Activated CD4-positive, alpha-beta T cell treated with anti-CD3 and anti-CD28 coated beads, Interleukin-2, amount 10 ng/mL, durations not matched to agents 7 days and 5 days (primary cell): ENCODE data around the gene TH. TPM values are rescaled to one million over a fixed set of nuclear protein-coding genes. Genes with fewer than 3 reads are reported as not detected.
"Not testable (repeated sequence)": the region's sequence is repeated elsewhere in the genome, so short reads cannot be mapped to it uniquely, and the experiment has no call there.

Experiments used
- CTCF ChIA-PET: fragments of 350-600 bp; sonication (Branson Sonifier 250); formaldehyde crosslinking; loops from one replicate; lab custom pipeline; 2021; ENCODE audit warnings: antibody characterized with exemption; lab: Charles Lee
- POLR2A ChIA-PET: fragments of 350-600 bp; sonication (Branson Sonifier 250); formaldehyde crosslinking; loops from one replicate; lab custom pipeline; 2021; ENCODE audit warnings: antibody characterized with exemption; lab: Charles Lee
- DNase-seq: peaks from one replicate; pipeline ENCODE4 v3.0.0-alpha.2; 2020
- H3K27ac Mint-ChIP-seq: one replicate; pipeline ENCODE4 v1.8.0; 2021; ENCODE audit warnings: mild to moderate bottlenecking, moderate library complexity, mixed read lengths
- H3K27me3 Mint-ChIP-seq: one replicate; pipeline ENCODE4 v1.8.0; 2021; ENCODE audit warnings: mixed read lengths
- H3K36me3 Mint-ChIP-seq: one replicate; pipeline ENCODE4 v1.8.0; 2021; ENCODE audit warnings: low read depth, mixed read lengths
- H3K4me1 Mint-ChIP-seq: one replicate; pipeline ENCODE4 v1.8.0; 2021; ENCODE audit warnings: mixed read lengths
- H3K4me3 Mint-ChIP-seq: one replicate; pipeline ENCODE4 v1.8.0; 2021; ENCODE audit warnings: mild to moderate bottlenecking, moderate library complexity, mixed read lengths
- H3K9me3 Mint-ChIP-seq: one replicate; pipeline ENCODE4 v1.8.0; 2021; ENCODE audit warnings: mixed read lengths
- total RNA-seq, 2 experiments: library from RNA; stranded (reverse); gene quantifications; one replicate each; pipeline ENCODE4 v1.2.3, GENCODE V29; 2021

Gene TH
- total RNA-seq, 2 experiments from 2014 or later = not detected

DNA sequence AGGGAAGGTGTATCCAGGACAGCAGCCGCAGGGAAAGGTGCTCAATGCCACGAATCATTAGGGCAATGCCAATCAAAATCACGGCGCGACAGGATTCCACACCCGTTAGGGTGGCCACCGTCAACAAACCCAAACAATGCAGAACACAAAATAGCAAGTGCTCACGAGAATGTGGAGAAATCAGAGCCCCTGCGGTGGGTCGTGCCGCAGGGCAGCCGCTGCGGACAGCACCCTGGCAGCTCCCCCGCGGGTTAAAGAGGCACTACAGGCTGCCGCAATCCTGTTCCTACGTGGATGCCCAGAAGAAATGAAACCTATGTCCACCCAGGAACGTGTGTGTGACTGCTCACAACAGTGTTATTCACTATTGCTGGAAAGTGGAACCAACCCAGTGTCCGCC is 17.1 kb upstream of the TH start:
- H3K4me3 Mint-ChIP-seq = no peak overlapping the region
- H3K27me3 Mint-ChIP-seq = peaks cover 2% of the 10 kb centered on the region
- POLR2A ChIA-PET = no interaction called here
- no peaks in the 10 kb centered on the region for H3K36me3 Mint-ChIP-seq
- no peak for DNase-seq
- H3K9me3 Mint-ChIP-seq = no peaks in the 10 kb centered on the region
- no peak overlapping the region for H3K27ac Mint-ChIP-seq
- peaks cover 3% of the 10 kb centered on the region for H3K4me1 Mint-ChIP-seq
- CTCF ChIA-PET = no interaction called here

DNA sequence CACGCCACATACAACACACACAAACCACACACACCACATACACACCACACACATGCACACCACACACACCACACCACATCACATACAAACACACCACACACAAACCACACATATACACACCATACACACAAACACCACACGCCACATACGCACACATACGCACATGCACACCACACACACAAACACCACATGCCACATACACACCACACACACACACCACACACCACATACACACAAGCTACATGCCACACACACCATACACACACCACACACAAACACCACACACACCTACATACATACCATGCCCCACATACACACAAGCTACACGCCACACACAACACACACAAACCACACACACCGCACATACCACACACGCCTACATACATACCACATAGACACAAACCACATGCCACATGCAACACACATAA is 15.7 kb upstream of the TH start:
- Mint-ChIP-seq H3K27ac (no peak overlapping the region), H3K27me3 (peaks cover 2% of the 10 kb centered on the region), H3K4me3 (no peak overlapping the region), H3K36me3 (no peaks in the 10 kb centered on the region), H3K4me1 (peaks cover 3% of the 10 kb centered on the region), H3K9me3 (no peaks in the 10 kb centered on the region)
- no peak for DNase-seq
- CTCF ChIA-PET = interaction anchor here (1.5 kb wide), 1 partner anchor 25 kb away, joined by 5 read pairs; no protein-coding TSS in a partner anchor
- POLR2A ChIA-PET = no interaction called here

DNA sequence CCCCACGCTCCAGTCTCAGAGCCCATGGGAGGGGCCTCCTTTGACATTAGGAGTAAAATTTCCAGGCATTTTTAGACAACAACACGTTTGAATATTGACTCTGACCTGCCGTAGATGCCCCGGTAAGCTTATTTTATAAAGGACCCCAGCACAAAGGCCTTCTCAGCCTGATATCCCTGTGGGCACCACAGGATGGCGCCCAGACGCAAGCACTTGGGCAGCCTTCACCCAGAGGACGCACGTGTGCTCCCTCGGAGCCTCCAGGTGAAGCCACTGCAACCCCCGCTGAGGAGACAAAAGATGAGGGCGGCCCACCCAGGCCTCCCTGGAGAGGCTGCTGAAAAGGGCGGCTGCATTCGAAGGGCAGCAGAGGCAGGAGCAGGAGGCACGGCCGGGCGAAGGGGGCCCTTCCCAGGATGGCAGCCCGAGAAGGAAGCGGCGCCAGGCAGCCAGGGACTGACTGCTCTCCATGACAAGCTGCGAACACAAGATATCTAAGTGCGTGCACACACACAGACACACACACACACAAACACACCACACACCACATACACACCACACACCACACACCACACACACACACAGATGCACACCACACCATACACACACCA is 15.2 kb upstream of the TH start:
- Mint-ChIP-seq H3K27me3 (peaks cover 2% of the 10 kb centered on the region), H3K4me1 (peaks cover 3% of the 10 kb centered on the region), H3K9me3 (no peaks in the 10 kb centered on the region), H3K27ac (no peak overlapping the region), H3K4me3 (no peak overlapping the region), H3K36me3 (no peaks in the 10 kb centered on the region)
- ChIA-PET POLR2A (no interaction called here), CTCF (interaction anchor here (0.6 to 1.5 kb wide), 7 partner anchors 11 to 911 kb away, joined by 3 to 12 read pairs (median 4); partner anchors contain the start of genes C11orf21 and TSPAN32)
- DNase-seq = peak; percentile 47

DNA sequence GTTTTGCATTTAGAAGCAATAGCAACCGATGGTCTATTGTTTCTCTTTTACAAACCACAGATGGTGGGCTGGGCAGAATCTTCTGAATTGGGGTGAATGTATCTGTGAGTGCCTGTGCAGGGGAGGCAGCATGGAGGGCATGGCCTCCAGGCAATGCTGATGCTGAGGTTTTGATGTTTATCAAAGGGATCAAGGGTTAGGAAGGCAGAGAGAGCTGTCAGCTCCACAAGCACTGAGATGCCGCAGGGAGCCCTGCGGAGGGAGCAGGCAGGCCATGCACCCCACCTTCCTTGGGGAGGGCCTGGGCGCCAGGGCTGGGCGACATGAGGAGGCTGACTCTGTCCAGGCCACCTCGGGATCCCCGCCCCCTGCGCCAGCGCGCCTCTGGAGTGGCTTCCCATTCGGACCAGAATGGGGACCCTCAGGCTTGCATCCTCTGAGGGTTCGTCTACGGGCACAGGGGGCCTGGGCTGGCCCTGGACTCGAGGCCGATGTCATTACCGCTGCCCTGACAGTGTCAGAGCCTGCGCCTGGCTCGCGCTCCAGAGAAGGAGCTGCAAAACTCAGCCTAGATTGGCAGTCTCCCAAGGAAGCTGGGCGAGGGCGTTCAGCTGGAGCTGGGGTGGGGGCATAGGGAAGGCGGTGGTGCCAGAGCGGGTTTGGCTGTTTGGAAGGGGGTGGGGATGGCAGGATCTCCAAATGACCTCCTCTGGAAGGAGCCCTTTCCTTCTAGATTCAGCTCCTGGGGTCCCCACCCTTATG is 13.9 kb upstream of the TH start:
- H3K36me3 Mint-ChIP-seq = no peaks in the 10 kb centered on the region
- H3K4me3 Mint-ChIP-seq = no peak overlapping the region
- H3K27ac Mint-ChIP-seq = no peak overlapping the region
- no peaks in the 10 kb centered on the region for H3K27me3 Mint-ChIP-seq
- no peaks in the 10 kb centered on the region for H3K9me3 Mint-ChIP-seq
- H3K4me1 Mint-ChIP-seq = no peaks in the 10 kb centered on the region
- no peak for DNase-seq
- ChIA-PET POLR2A (no interaction called here), CTCF (interaction anchor here (0.9 to 1.5 kb wide), 7 partner anchors 12 to 236 kb away, joined by 3 to 12 read pairs (median 3); partner anchors contain the start of genes C11orf21 and TSPAN32)

DNA sequence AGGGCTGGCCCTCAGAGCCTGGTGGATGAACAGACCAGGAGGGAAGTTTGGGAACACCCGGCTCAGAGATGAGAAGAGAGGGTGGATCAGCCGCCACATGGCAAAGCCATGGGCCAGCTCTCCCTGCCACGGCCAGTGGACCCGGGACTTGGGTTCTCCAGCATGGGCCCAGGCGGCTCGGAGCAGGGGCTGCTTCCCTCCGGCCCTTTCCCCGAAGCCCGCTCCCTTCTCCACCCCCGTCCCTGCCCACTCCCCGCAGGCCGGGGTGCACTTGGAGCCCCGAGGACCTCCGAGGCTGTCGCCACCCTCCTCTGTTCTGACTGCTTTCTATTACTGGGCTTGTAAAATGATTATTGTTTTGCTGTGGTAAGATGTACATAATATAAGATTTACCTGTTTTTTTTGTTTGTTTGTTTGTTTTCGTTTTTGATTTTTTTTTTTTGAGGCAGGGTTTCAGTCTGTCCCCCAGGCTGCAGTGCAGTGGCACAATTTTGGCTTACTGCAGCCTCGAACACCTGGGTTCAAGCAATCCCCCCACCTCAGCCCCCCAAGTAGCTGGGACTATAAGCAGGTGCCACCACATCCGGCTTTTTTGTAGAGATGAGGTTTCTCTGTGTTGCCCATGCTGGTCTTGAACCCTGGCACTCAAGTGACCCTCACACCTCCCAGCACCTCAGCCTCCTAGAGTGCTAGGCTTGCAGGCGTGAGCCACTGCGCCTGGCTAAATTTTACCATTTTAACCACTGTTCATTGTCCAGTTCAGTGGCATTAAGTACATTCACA is 11.3 kb upstream of the TH start:
- ChIA-PET CTCF (interaction anchor here (1.5 kb wide), 1 partner anchor 15 kb away, joined by 5 read pairs; no protein-coding TSS in a partner anchor), POLR2A (no interaction called here)
- Mint-ChIP-seq H3K9me3 (no peaks in the 10 kb centered on the region), H3K36me3 (no peaks in the 10 kb centered on the region), H3K4me3 (no peak overlapping the region), H3K27ac (no peak overlapping the region), H3K4me1 (no peaks in the 10 kb centered on the region), H3K27me3 (no peaks in the 10 kb centered on the region)
- no peak for DNase-seq

DNA sequence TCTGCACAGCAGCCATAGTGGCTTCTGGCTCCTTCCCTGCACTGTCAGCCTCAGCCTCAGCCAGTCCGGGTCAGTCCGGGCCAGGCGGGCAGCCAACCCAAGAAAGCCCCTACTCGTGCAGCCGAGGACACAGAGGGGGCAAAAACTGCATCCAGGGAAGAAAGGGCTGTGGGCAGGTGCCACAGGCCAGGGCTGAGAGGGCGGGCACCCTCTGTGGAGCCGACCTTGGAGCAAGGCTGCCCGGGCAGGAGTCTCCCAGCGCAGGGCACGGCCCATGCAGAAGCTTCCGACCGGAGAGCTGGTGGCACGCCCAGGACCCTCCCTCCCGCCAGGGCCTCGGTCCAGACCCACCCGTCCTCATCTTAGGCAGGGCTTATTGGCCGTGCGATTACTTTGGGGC is 10.5 kb upstream of the TH start:
- ChIA-PET CTCF (no interaction called here), POLR2A (no interaction called here)
- Mint-ChIP-seq H3K4me3 (no peak overlapping the region), H3K36me3 (no peaks in the 10 kb centered on the region), H3K4me1 (no peaks in the 10 kb centered on the region), H3K9me3 (no peaks in the 10 kb centered on the region), H3K27ac (no peak overlapping the region), H3K27me3 (no peaks in the 10 kb centered on the region)
- DNase-seq = no peak

DNA sequence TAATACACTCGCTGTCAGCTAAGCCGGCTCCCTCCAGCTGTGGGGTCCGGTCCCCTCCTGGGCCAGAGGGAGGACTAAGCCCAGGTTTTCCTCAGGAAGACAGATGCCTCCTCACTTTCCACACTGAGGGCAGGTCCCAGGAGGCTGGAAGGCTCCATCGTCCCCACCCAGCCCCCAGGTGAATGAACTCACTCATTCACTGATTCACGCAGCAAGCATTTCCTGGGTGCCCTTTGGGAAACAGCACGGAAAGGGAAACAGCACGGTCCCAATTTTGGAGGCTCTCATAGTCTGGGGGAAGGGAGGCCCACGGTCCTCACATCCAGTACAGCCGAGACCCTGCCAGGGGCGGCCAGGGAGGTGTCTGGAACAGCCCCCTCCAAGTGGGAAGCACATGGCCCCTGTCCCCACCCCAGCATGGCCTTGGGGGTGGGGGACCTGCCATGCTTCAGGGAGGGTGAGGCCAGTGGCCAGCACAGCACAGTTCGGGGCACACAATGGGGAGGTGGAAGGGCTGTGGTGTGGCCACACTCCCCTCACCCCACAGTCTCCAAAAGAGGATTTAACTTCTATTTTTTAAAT is 9.3 kb upstream of the TH start:
- no peaks in the 10 kb centered on the region for H3K4me1 Mint-ChIP-seq
- no peaks in the 10 kb centered on the region for H3K27me3 Mint-ChIP-seq
- no peak overlapping the region for H3K27ac Mint-ChIP-seq
- no peak for DNase-seq
- no peak overlapping the region for H3K4me3 Mint-ChIP-seq
- H3K9me3 Mint-ChIP-seq = peaks cover 2% of the 10 kb centered on the region
- H3K36me3 Mint-ChIP-seq = no peaks in the 10 kb centered on the region
- ChIA-PET CTCF (no interaction called here), POLR2A (no interaction called here)

DNA sequence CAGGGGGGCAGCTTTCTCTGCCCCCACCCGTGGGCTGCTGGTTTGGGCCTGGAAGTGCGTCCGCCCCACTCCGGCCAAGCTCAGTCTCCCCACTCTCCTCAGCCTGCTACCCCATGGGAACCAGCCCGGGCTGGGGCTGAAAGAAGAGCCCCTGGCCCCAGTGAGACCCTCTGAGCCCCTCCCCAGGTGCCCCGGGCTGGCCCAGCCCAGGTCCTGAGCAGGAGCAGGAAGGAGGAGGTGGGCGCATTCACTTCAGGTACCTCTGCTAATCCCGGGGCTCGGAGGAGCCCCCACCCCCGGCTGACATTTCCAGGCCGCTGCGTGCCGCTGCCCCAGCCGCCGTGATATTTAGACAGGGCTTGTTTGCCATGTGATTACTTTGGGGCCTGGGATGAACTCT is 8.7 kb upstream of the TH start:
- Mint-ChIP-seq H3K36me3 (no peaks in the 10 kb centered on the region), H3K27me3 (no peaks in the 10 kb centered on the region), H3K4me3 (no peak overlapping the region), H3K9me3 (peaks cover 2% of the 10 kb centered on the region), H3K27ac (no peak overlapping the region), H3K4me1 (no peaks in the 10 kb centered on the region)
- ChIA-PET CTCF (no interaction called here), POLR2A (no interaction called here)
- DNase-seq = no peak

DNA sequence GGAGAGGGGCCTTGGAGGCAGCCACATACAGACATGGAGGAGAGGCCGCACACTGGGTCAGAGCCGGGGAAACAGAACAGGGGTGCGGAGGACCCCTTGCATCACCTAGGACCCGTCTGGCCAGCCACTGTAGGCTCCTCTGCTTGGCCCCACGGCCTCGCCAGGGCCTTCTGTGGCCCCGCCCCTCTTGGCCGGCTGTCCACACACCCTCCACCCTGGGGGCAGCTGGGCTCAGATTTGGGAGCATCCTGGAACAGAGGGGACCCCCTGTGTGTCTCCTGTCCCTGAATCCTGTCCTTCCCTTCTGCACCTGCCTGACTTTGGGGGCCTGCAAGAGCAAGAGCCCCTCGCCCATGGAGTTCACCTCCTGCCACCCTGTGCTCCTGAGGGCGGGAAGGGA is 7.9 kb upstream of the TH start:
- ChIA-PET CTCF (no interaction called here), POLR2A (no interaction called here)
- H3K4me3 Mint-ChIP-seq = no peak overlapping the region
- H3K27ac Mint-ChIP-seq = no peak overlapping the region
- H3K36me3 Mint-ChIP-seq = no peaks in the 10 kb centered on the region
- peaks cover 2% of the 10 kb centered on the region for H3K9me3 Mint-ChIP-seq
- H3K27me3 Mint-ChIP-seq = no peaks in the 10 kb centered on the region
- DNase-seq = no peak
- no peaks in the 10 kb centered on the region for H3K4me1 Mint-ChIP-seq

DNA sequence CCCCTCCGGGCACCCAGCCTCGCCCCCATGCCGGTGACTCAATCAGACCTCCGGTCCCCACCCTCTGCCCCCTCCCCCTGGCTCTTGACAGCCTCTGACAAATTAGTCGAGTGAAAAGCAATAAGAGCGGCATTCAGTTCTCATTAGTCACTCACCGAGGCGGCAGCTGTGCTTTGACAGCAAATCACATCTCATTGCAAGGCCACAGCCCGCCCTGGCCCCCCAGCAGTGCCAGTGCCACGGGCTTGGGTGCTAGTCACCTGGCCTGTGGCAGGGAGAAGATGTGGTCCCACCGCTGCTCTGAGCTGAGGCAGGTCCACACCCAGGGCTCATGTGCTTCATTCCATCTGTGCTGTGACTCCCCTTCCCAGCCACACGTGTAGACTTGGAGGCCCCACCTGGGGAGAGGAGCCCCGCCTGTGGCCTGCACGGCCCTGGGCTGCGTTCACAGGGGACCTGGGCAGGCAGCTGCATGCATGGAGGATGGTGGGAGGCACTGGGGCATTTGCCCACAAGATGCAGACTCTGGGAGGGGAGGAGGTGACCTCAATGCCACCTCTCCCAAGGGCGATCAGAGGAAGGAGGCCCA is 7.4 kb upstream of the TH start:
- no peaks in the 10 kb centered on the region for H3K4me1 Mint-ChIP-seq
- no peak overlapping the region for H3K27ac Mint-ChIP-seq
- H3K27me3 Mint-ChIP-seq = no peaks in the 10 kb centered on the region
- H3K4me3 Mint-ChIP-seq = no peak overlapping the region
- POLR2A ChIA-PET = no interaction called here
- CTCF ChIA-PET = no interaction called here
- DNase-seq = no peak
- peaks cover 2% of the 10 kb centered on the region for H3K9me3 Mint-ChIP-seq
- no peaks in the 10 kb centered on the region for H3K36me3 Mint-ChIP-seq

DNA sequence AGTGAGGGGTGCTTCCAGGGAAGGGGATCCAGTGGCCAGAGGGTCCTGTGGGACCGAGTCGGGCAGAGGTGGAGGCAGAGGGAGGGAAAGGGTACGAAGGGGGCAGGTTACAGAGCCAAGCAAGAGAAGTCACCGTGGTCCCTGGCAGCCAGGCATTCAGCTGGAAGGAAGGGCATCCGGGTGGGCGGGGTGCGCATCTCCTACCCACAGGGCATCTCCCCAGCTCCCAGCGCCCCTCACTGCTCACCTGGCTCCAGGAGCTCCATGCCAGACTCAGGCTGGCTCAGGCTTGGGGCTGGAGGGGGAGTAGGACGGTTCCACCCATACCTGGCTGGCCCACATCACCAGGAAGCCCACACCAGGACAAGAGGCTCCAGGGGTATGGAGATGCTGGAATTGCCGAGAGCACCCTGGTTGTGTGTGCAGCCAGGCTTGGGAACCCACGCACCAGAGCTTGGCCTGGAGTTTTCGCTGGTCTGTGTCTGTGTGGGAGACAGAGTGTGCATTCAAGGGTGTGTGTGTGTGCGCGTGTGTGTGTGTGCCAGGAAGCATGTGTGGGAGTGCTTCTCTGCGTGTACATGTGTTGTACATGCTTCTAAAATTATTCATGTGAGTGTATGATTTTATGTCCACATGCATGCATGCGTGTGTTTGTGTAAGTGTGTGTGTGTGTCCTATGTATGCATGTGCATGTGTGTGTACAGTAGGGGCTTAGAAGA is 6.6 kb upstream of the TH start:
- POLR2A ChIA-PET, H3K4me1 Mint-ChIP-seq, H3K27ac Mint-ChIP-seq, H3K9me3 Mint-ChIP-seq, DNase-seq, H3K4me3 Mint-ChIP-seq, H3K36me3 Mint-ChIP-seq, H3K27me3 Mint-ChIP-seq: not testable (repeated sequence)
- CTCF ChIA-PET = interaction anchor here (0.7 kb wide), 1 partner anchor 243 kb away, joined by 3 read pairs; no protein-coding TSS in a partner anchor

DNA sequence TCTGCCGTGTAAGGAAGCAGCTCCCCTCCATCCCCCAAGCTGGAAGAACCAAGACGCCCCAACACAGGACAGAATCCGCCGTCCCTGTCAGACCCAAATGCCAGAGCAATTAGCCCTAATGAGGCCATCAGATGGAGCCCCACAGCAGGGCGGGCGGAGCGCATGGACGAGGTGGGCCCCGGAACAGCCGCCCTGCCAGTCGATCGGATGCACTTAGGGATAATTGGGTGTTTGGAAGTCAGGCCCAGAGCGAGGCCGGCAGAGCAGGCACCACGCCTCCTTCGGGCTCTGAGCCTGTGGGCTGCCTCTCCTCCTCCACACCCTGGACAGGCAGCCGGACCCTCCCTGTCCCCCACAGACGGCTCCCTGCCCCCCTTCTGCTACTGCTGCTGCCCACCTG is 5.5 kb upstream of the TH start:
- Mint-ChIP-seq H3K36me3 (no peaks in the 10 kb centered on the region), H3K27ac (no peak overlapping the region), H3K4me3 (no peak overlapping the region), H3K27me3 (no peaks in the 10 kb centered on the region), H3K4me1 (no peaks in the 10 kb centered on the region), H3K9me3 (peaks cover 2% of the 10 kb centered on the region)
- no peak for DNase-seq
- ChIA-PET CTCF (no interaction called here), POLR2A (no interaction called here)
